GOT3 (cell line): ENCODE data around the gene PARN.
"Not testable (repeated sequence)": the region's sequence is repeated elsewhere in the genome, so short reads cannot be mapped to it uniquely, and the experiment has no call there.

ENCODE experiments used
- DNase-seq: peaks from one replicate; lab custom pipeline; 2025; ENCODE audit warnings: mixed read lengths; lab: John Stamatoyannopoulos, UW

The PARN gene

GRCh38 chr16:14400978-14401710, 228.9 kb downstream of the PARN start:
- not testable (repeated sequence) for DNase-seq

GRCh38 chr16:14400285-14400977, 229.6 kb downstream of the PARN start:
- DNase-seq, result no peak

GRCh38 chr16:14399378-14400284, 230.4 kb downstream of the PARN start:
- no peak for DNase-seq

- no peak for DNase-seq
Measured at GRCh38 chr16:14398014-14398717, 231.9 kb downstream of the PARN start.

GRCh38 chr16:14395710-14396304, 234.3 kb downstream of the PARN start:
- not testable (repeated sequence) for DNase-seq

GRCh38 chr16:14394834-14395233, 235.2 kb downstream of the PARN start:
- DNase-seq, result no peak

- DNase-seq, result no peak
Measured at GRCh38 chr16:14392960-14393359, 237.1 kb downstream of the PARN start.

- no peak for DNase-seq
Measured at GRCh38 chr16:14389359-14389758, 240.7 kb downstream of the PARN start.

GRCh38 chr16:14388243-14388642, 241.8 kb downstream of the PARN start:
- DNase-seq, result no peak

- no peak for DNase-seq
Measured at GRCh38 chr16:14386115-14386514, 243.9 kb downstream of the PARN start.
